ENCODE data around the gene NR4A1.

DNA sequence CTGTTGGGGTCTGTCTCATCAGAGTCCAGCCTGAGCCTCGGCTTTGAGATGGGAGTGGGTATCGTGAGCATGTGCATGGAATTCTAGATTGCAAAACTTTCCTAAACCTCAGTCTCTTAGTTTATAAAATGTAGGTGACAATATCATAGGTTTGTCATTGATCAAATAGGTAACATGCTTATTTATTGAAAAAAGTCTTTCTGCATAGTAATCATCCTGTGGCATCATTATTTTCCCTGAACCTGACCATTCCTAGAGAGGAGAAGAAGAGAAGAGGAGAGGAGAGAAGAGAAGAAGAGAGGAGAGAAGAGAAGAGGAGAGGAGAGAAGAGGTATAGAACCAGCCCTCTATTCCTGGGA is 32.4 kb downstream of the NR4A1 start:
- no peak for TF ChIP-seq JUN (CRISPR knock-in tag; IDR thresholded peaks at IDR 0.05)
- TF ChIP-seq, protein P1, sequence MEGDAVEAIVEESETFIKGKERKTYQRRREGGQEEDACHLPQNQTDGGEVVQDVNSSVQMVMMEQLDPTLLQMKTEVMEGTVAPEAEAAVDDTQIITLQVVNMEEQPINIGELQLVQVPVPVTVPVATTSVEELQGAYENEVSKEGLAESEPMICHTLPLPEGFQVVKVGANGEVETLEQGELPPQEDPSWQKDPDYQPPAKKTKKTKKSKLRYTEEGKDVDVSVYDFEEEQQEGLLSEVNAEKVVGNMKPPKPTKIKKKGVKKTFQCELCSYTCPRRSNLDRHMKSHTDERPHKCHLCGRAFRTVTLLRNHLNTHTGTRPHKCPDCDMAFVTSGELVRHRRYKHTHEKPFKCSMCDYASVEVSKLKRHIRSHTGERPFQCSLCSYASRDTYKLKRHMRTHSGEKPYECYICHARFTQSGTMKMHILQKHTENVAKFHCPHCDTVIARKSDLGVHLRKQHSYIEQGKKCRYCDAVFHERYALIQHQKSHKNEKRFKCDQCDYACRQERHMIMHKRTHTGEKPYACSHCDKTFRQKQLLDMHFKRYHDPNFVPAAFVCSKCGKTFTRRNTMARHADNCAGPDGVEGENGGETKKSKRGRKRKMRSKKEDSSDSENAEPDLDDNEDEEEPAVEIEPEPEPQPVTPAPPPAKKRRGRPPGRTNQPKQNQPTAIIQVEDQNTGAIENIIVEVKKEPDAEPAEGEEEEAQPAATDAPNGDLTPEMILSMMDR (IDR thresholded peaks at IDR 0.05): no peak
- TF ChIP-seq, protein P2, sequence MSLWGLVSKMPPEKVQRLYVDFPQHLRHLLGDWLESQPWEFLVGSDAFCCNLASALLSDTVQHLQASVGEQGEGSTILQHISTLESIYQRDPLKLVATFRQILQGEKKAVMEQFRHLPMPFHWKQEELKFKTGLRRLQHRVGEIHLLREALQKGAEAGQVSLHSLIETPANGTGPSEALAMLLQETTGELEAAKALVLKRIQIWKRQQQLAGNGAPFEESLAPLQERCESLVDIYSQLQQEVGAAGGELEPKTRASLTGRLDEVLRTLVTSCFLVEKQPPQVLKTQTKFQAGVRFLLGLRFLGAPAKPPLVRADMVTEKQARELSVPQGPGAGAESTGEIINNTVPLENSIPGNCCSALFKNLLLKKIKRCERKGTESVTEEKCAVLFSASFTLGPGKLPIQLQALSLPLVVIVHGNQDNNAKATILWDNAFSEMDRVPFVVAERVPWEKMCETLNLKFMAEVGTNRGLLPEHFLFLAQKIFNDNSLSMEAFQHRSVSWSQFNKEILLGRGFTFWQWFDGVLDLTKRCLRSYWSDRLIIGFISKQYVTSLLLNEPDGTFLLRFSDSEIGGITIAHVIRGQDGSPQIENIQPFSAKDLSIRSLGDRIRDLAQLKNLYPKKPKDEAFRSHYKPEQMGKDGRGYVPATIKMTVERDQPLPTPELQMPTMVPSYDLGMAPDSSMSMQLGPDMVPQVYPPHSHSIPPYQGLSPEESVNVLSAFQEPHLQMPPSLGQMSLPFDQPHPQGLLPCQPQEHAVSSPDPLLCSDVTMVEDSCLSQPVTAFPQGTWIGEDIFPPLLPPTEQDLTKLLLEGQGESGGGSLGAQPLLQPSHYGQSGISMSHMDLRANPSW (CRISPR knock-in tag; conservative IDR thresholded peaks at IDR 0.05; ENCODE audit: low read depth): no peak
- TF ChIP-seq NFYB (CRISPR knock-in tag; conservative IDR thresholded peaks at IDR 0.05; ENCODE audit: low read depth): no peak
- TF ChIP-seq, protein P3, sequence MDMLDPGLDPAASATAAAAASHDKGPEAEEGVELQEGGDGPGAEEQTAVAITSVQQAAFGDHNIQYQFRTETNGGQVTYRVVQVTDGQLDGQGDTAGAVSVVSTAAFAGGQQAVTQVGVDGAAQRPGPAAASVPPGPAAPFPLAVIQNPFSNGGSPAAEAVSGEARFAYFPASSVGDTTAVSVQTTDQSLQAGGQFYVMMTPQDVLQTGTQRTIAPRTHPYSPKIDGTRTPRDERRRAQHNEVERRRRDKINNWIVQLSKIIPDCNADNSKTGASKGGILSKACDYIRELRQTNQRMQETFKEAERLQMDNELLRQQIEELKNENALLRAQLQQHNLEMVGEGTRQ (CRISPR knock-in tag; IDR thresholded peaks at IDR 0.05): no peak
- TF ChIP-seq CREM (CRISPR knock-in tag; IDR thresholded peaks at IDR 0.05): no peak
- TF ChIP-seq TCF7 (CRISPR knock-in tag; IDR thresholded peaks at IDR 0.05; ENCODE audit: low read depth): no peak
- TF ChIP-seq, protein P4, sequence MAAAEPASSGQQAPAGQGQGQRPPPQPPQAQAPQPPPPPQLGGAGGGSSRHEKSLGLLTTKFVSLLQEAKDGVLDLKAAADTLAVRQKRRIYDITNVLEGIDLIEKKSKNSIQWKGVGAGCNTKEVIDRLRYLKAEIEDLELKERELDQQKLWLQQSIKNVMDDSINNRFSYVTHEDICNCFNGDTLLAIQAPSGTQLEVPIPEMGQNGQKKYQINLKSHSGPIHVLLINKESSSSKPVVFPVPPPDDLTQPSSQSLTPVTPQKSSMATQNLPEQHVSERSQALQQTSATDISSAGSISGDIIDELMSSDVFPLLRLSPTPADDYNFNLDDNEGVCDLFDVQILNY (CRISPR knock-in tag; IDR thresholded peaks at IDR 0.05): no peak
- TF ChIP-seq, protein P5, sequence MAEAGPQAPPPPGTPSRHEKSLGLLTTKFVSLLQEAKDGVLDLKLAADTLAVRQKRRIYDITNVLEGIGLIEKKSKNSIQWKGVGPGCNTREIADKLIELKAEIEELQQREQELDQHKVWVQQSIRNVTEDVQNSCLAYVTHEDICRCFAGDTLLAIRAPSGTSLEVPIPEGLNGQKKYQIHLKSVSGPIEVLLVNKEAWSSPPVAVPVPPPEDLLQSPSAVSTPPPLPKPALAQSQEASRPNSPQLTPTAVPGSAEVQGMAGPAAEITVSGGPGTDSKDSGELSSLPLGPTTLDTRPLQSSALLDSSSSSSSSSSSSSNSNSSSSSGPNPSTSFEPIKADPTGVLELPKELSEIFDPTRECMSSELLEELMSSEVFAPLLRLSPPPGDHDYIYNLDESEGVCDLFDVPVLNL (CRISPR knock-in tag; IDR thresholded peaks at IDR 0.05; ENCODE audit: borderline replicate concordance, low read depth): no peak
- TF ChIP-seq, protein P6, sequence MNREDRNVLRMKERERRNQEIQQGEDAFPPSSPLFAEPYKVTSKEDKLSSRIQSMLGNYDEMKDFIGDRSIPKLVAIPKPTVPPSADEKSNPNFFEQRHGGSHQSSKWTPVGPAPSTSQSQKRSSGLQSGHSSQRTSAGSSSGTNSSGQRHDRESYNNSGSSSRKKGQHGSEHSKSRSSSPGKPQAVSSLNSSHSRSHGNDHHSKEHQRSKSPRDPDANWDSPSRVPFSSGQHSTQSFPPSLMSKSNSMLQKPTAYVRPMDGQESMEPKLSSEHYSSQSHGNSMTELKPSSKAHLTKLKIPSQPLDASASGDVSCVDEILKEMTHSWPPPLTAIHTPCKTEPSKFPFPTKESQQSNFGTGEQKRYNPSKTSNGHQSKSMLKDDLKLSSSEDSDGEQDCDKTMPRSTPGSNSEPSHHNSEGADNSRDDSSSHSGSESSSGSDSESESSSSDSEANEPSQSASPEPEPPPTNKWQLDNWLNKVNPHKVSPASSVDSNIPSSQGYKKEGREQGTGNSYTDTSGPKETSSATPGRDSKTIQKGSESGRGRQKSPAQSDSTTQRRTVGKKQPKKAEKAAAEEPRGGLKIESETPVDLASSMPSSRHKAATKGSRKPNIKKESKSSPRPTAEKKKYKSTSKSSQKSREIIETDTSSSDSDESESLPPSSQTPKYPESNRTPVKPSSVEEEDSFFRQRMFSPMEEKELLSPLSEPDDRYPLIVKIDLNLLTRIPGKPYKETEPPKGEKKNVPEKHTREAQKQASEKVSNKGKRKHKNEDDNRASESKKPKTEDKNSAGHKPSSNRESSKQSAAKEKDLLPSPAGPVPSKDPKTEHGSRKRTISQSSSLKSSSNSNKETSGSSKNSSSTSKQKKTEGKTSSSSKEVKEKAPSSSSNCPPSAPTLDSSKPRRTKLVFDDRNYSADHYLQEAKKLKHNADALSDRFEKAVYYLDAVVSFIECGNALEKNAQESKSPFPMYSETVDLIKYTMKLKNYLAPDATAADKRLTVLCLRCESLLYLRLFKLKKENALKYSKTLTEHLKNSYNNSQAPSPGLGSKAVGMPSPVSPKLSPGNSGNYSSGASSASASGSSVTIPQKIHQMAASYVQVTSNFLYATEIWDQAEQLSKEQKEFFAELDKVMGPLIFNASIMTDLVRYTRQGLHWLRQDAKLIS (CRISPR knock-in tag; IDR thresholded peaks at IDR 0.05; ENCODE audit: borderline replicate concordance): no peak
- TF ChIP-seq TEAD1 (CRISPR knock-in tag; IDR thresholded peaks at IDR 0.05): no peak
- TF ChIP-seq, protein P7, sequence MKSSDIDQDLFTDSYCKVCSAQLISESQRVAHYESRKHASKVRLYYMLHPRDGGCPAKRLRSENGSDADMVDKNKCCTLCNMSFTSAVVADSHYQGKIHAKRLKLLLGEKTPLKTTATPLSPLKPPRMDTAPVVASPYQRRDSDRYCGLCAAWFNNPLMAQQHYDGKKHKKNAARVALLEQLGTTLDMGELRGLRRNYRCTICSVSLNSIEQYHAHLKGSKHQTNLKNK (CRISPR knock-in tag; IDR thresholded peaks at IDR 0.05): no peak
- no peak for TF ChIP-seq NR1H2 (CRISPR knock-in tag; IDR thresholded peaks at IDR 0.05)
